ENCODE data around the gene FOXC2. TPM values are rescaled to one million over a fixed set of nuclear protein-coding genes. Genes with fewer than 3 reads are reported as not detected.
A peak's percentile ranks its signal among the peaks of the same experiment; 100 is the strongest.

FOXC2 gene
- total RNA-seq, 4 donors from 2014 or later: 0.09 to 0.57 (median 0.40) TPM

DNA sequence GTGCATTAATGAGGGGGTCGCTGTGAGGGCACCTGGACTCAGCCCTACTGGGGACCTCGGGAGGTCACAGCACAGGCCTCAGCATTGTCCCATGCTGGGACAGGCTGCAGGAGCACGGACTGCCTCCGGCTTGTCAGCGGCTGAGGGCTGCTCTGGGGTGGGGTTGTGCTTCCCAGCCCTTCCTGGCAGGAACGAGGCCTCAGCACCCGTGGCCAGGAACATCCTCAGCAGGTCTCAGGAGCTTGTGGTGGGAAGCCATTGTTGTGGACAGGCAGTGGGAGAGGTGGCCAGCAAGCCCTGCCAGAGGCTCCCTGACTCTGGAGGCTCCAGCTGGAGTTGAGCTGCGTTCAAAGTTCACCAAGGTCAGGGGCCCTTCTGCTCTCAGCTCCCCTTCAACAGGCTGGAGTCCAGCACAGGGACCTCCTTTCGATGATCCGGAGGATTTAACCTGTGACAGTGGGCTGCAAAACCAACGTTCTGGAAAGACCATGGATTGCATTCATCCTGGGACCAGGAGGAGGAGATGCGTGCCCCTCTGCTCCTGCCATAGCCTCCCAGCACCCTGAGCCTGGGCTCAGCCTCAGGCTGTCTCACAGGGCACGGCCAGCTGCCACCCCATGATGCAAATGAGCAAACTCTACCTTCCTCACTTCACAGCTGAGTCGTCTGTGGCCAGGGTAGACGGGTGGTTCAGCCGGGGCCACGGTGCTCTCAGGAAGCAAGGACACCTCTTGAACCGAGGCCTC is 44.3 kb downstream of the FOXC2 start:
- Histone ChIP-seq H3K27ac (peak overlapping the region in 2 of 4 donors; percentile 23 to 39), H3K36me3 (no peaks in the 10 kb centered on the region), H3K4me3 (no peak overlapping the region), H3K9me3 (no peaks in the 10 kb centered on the region), H3K4me1 (peaks cover 0 to 4% (median 0%) of the 10 kb centered on the region in 3 donors), H3K27me3 (peaks cover 0 to 66% (median 0%) of the 10 kb centered on the region in 4 donors)
- no peak for DNase-seq
- WGBS, 2 donors: 83% methylated on average over 9 of the region's 18 CpGs; no CpG with 5 or more reads in 1 of the 2 donors
- TF ChIP-seq, protein P1, sequence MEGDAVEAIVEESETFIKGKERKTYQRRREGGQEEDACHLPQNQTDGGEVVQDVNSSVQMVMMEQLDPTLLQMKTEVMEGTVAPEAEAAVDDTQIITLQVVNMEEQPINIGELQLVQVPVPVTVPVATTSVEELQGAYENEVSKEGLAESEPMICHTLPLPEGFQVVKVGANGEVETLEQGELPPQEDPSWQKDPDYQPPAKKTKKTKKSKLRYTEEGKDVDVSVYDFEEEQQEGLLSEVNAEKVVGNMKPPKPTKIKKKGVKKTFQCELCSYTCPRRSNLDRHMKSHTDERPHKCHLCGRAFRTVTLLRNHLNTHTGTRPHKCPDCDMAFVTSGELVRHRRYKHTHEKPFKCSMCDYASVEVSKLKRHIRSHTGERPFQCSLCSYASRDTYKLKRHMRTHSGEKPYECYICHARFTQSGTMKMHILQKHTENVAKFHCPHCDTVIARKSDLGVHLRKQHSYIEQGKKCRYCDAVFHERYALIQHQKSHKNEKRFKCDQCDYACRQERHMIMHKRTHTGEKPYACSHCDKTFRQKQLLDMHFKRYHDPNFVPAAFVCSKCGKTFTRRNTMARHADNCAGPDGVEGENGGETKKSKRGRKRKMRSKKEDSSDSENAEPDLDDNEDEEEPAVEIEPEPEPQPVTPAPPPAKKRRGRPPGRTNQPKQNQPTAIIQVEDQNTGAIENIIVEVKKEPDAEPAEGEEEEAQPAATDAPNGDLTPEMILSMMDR (IDR thresholded peaks at IDR 0.05): no peak
- intact Hi-C loops (cut with DNase I): no loop called here

DNA sequence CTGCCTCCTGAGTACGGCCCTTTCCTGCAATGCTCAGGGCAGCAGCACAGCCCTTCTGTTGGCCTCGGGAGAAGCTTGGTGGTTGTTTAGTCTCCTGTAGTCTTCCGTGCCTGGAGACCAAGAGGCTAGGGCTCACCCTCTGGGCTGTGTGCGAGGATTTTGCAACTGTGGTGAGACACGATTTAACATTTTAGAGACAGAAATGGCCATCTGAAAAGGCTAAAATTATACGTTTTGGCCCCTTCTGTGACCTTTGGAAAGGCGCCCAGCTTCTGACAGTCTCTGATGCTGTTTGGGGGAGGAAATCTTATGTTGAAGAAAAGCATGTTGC is 44.9 kb downstream of the FOXC2 start:
- Histone ChIP-seq H3K4me1 (peaks cover 0 to 4% (median 0%) of the 10 kb centered on the region in 3 donors), H3K27me3 (peaks cover 0 to 63% (median 0%) of the 10 kb centered on the region in 4 donors), H3K27ac (peak overlapping the region in 2 of 4 donors; percentile 23 to 39), H3K36me3 (no peaks in the 10 kb centered on the region), H3K4me3 (no peak overlapping the region), H3K9me3 (no peaks in the 10 kb centered on the region)
- no peak for DNase-seq
- no peak for TF ChIP-seq POLR2A (IDR thresholded peaks at IDR 0.05)
- TF ChIP-seq, protein P1 (IDR thresholded peaks at IDR 0.05): no peak
- 56 to 69% methylated on average over 5 to 7 of the region's 7 CpGs for WGBS, 2 donors
- intact Hi-C loops (cut with DNase I): no loop called here

DNA sequence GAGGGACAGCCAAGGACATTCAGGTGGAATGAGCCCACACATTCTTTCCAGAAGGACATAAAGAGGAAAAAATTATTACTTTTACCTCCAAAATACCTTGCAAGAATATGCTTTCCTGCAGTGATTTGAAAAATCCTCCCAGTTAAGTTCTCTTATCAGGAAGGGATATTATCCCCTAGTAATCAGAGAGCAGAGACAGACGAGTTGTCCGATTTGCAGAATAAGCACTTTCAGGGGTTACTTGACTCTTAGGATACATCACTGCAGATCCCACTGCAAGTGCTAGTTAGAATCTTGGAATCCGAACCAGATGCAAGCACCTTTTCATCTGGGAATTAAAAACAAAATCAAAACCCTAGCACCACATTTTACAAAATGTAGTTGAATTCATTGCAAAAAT is 45.3 kb downstream of the FOXC2 start:
- no peaks in the 10 kb centered on the region for H3K36me3 ChIP-seq
- DNase-seq: no peak
- no peaks in the 10 kb centered on the region for H3K9me3 ChIP-seq
- 78 to 83% methylated on average over 3 of the region's 3 CpGs for WGBS, 2 donors
- TF ChIP-seq, protein P1 (IDR thresholded peaks at IDR 0.05): no peak
- no peak for TF ChIP-seq POLR2A (IDR thresholded peaks at IDR 0.05)
- peaks cover 0 to 4% (median 0%) of the 10 kb centered on the region in 3 donors for H3K4me1 ChIP-seq
- peaks cover 0 to 63% (median 0%) of the 10 kb centered on the region in 4 donors for H3K27me3 ChIP-seq
- intact Hi-C loops (cut with DNase I): no loop called here
- H3K27ac ChIP-seq: no peak overlapping the region
- no peak overlapping the region for H3K4me3 ChIP-seq

DNA sequence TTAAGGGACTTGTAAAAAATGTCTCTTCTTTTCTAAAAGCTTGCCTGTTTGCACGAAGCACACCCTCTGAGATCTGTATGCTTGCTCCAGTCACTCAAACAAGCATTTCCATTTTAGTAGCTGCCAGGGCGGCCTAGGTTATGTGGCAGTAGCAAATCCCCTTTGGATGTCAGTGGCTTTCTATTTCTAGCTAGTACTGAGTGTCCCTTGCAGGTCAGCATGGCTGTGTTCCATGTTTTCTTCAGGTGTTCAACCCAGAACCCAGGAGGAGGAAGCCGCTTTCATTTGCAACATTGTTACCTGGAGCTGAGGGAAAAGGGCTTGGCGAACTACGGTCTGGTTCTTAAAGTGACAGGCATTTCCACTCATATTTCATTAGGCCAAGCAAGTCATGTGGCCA is 48.1 kb downstream of the FOXC2 start:
- Histone ChIP-seq H3K36me3 (no peaks in the 10 kb centered on the region), H3K27ac (no peak overlapping the region), H3K4me3 (no peak overlapping the region), H3K9me3 (no peaks in the 10 kb centered on the region), H3K27me3 (peaks cover 0 to 44% (median 0%) of the 10 kb centered on the region in 4 donors), H3K4me1 (peaks cover 0 to 11% (median 0%) of the 10 kb centered on the region in 3 donors)
- TF ChIP-seq, protein P1 (IDR thresholded peaks at IDR 0.05): no peak
- no peak for TF ChIP-seq POLR2A (IDR thresholded peaks at IDR 0.05)
- DNase-seq: no peak
- 35 to 78% methylated on average over 5 of the region's 5 CpGs for WGBS, 2 donors
- intact Hi-C loops (cut with DNase I): no loop called here

DNA sequence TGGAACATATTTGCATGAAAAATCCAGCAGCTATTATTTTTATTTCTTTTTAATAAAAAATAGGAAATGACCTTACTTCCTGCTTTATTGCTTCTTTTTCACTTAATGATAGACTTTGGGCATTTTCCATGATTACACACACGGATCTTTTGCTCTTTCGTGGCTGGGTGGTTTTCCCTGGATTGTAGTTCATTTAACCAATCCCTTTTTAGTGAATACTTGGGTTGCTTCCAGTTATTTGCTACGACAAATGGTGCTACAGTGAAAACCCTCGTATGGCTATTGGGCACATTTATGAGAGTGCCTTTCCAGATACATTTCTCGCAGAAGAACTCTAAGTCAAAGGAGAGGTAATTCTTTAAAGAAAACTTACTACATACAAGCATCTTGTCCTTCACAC is 50.3 kb downstream of the FOXC2 start:
- TF ChIP-seq, protein P1 (IDR thresholded peaks at IDR 0.05): no peak
- no peak for TF ChIP-seq POLR2A (IDR thresholded peaks at IDR 0.05)
- Histone ChIP-seq H3K36me3 (no peaks in the 10 kb centered on the region), H3K27me3 (peaks cover 0 to 45% (median 0%) of the 10 kb centered on the region in 4 donors), H3K9me3 (no peaks in the 10 kb centered on the region), H3K4me1 (peaks cover 0 to 7% (median 0%) of the 10 kb centered on the region in 3 donors), H3K4me3 (no peak overlapping the region), H3K27ac (no peak overlapping the region)
- DNase-seq: no peak
- WGBS, 2 donors: 50 to 68% methylated on average over 5 of the region's 5 CpGs
- intact Hi-C loops (cut with DNase I): no loop called here

All from esophagus squamous epithelium (tissue), 5 donors.